Dermis blood vessel endothelial cell (primary cell): ENCODE results near the gene IL4I1. TPM values are rescaled to one million over a fixed set of nuclear protein-coding genes. Genes with fewer than 3 reads are reported as not detected.

ENCODE experiments used
- DNase-seq: peaks from one replicate; pipeline ENCODE4 v3.0.0; 2010
- total RNA-seq: library from RNA; depleted of rRNA; stranded (reverse); fragments of >200 nt; gene quantifications from 2 replicates; pipeline ENCODE4 v1.2.3, GENCODE V29; 2014

Gene IL4I1
- total RNA-seq, 1 donor from 2014 or later: 3.6 TPM

GRCh38 chr19:49877879-49878743 lies 18.6 kb downstream of the IL4I1 start:
- peak; percentile 98 for DNase-seq

GRCh38 chr19:49877020-49877878 lies 19.4 kb downstream of the IL4I1 start, which contains the start of the genes AKT1S1 and TBC1D17:
TSS of gene AKT1S1 (minus strand) at chr19:49877355. CDS start at chr19:49873295, 4,060 bp downstream.
TSS of gene TBC1D17 (plus strand) at chr19:49877702. CDS start at chr19:49877724, 22 bp downstream.
- DNase-seq: peak; percentile 100

- DNase-seq: peak; percentile 100
These were observed 20.2 kb downstream of the IL4I1 start for GRCh38 chr19:49876422-49877019.

DNA sequence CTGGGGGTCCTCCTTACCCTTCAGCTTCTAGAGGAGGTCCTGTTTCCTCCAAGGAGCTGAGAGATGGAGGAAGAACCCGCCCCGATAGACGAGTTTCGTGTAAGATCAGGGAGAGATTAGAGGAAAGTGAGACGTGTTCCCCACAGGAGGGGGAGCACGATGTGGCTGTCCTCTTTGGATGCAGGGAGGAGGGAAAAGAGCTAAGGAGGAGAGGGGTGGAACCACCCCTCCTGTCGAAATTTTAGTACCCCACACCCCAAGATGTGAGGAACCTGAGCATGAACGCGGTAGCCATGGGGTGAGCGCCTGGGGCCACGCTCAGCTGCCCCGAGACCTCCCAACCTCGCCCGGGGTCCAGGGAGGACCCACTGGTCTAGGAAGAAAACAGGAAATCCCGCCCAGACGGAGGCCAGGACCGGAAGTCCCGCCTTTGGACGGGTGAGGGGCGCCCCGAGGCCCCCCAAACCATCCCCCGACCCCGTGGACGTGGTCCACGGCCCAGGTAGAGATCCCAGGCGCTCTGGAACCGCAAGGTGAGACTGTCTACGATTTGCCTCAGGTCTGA lies 20.7 kb downstream of the IL4I1 start:
- DNase-seq: peak; percentile 64

DNA sequence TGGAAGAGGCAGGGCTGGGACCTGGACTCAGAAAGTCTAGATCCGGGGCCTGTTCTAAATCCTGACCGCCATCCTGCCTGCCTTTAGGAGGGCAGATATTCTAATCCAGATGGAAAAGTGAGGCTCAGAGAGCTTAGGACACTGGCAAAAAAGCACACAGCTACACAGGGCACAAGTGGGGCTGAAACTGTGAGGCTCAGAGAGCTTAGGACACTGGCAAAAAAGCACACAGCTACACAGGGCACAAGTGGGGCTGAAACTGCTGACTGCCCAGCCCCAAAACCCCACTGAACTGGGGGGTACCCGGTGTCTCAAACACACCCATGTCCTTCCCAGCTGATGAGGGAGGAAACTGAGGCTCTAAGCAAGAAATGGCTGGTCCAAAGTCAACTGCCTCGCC lies 21.5 kb downstream of the IL4I1 start:
- no peak for DNase-seq

- no peak for DNase-seq
These were observed 22.1 kb downstream of the IL4I1 start for GRCh38 chr19:49874503-49875157.

DNA sequence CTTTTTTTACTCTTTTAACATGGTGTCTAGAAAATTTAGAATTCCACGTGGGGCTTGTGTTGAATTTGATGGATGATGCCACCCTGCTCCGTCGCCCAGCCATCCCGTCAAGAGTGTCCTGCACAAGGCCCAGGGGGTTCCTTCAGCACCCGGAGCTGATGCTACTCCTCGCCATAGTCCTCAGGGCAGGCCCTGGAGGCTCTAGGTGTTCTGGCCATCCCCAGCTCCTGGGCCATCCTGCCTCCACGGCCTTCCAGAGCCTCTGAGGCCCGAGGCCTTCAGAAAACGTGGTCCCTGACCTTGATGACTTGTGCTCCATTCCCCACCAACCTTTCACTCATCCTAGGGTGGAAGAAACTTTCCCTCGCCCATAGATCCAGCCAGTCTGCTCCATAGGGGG lies 22.9 kb downstream of the IL4I1 start:
- no peak for DNase-seq

GRCh38 chr19:49873129-49873521 lies 23.6 kb downstream of the IL4I1 start:
- no peak for DNase-seq

GRCh38 chr19:49872245-49873128 lies 24.2 kb downstream of the IL4I1 start:
- DNase-seq: no peak

DNA sequence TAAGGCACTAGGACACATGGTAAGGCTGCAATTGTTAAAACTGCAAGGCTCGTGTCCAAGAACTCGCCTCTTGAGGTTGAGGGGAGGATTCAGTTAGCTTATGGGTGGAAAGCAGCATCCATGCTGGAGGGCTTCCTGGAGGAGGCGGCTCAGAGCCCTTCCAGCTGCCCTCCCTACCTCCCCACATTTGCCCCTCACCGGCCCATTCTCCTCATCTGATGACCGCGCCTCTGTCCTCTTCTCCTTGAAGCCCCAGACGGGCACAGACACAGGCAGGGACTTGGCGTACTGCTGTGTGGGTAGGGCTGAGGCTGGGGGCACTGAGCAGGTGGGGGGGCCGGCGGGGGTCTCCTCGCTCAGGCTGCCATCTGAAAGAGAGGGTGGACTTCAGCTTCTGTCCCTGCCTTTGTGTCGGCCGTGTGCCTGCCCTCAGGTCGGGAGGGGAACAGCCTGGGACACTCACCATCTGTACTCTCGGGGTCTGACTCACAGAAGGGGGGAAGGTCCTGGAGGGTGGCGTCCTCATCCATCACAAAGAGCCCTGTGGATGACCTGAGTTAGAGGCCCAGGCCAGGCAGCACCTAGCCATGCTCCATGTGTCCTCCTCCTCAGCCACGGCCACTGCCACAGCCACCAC lies 25.2 kb downstream of the IL4I1 start:
- no peak for DNase-seq

GRCh38 chr19:49870309-49870901 lies 26.3 kb downstream of the IL4I1 start:
- no peak for DNase-seq

GRCh38 chr19:49869484-49870308 lies 27.0 kb downstream of the IL4I1 start:
- peak; percentile 100 for DNase-seq

GRCh38 chr19:49869009-49869483 lies 27.6 kb downstream of the IL4I1 start:
- DNase-seq: no peak

GRCh38 chr19:49866933-49867782 lies 29.5 kb downstream of the IL4I1 start, which contains the start of gene PNKP:
TSS of gene PNKP (minus strand) at chr19:49867576. CDS start at chr19:49867204, 372 bp downstream.
- peak; percentile 94 for DNase-seq

DNA sequence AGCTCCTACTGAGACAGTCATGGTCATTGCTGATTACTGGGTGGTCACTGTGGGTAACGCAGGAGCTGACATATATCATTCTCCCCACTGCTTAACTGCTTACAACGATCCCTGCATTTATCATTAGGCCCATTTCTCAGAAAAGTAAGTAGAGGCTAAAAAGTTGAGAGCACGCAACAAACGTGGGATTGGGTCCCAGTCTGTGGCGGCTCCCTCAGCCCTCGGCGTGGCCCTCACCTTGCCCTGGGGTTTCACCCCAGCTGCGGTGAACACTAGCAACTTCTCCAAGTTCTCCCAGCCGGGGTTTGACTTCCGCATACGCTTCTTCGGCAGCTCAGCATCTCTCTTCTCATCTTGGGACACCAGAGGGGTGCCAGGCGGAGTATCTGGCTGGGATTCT lies 31.8 kb downstream of the IL4I1 start:
- no peak for DNase-seq

- no peak for DNase-seq
These were observed 32.8 kb downstream of the IL4I1 start for GRCh38 chr19:49863935-49864320.

GRCh38 chr19:49863254-49863934 lies 33.3 kb downstream of the IL4I1 start:
- no peak for DNase-seq
